ENCODE data around the gene MBNL1.

GRCh38 chr3:152388631-152389030 lies 119.9 kb downstream of the MBNL1 start:
- TF ChIP-seq CTCF (IDR thresholded peaks at IDR 0.05), result no peak
- no peak for TF ChIP-seq POLR2A (IDR thresholded peaks at IDR 0.05)

Measured in testis (tissue), 2 donors.